ENCODE results near the gene NMT2.

- TF ChIP-seq CTCF (IDR thresholded peaks at IDR 0.05 in 2 of 3, conservative IDR thresholded peaks at IDR 0.05 in 1 of 3; ENCODE audit: control insufficient read depth in 2 of 3, extremely low read depth in 1 of 3, insufficient read depth in 1 of 3, low read depth in 3 of 3, low read length in 3 of 3) = no peak
- no peak for TF ChIP-seq FOXM1 (IDR thresholded peaks at IDR 0.05; ENCODE audit: low read depth, low read length)
- TF ChIP-seq SP1 (IDR thresholded peaks at IDR 0.05; ENCODE audit: low read depth, low read length) = no peak
- no peak for TF ChIP-seq POLR2A (IDR thresholded peaks at IDR 0.05; ENCODE audit: low read depth, low read length)
- no peak for TF ChIP-seq STAT3 (IDR thresholded peaks at IDR 0.05; ENCODE audit: low read depth, low read length)
- TF ChIP-seq IKZF2 (IDR thresholded peaks at IDR 0.05) = peak in 1 of 2 experiments; percentile 30; a peak in 1 of 4 replicates
- no peak for TF ChIP-seq ZZZ3 (IDR thresholded peaks at IDR 0.05; ENCODE audit: control insufficient read depth, insufficient read length, low read depth)
Observed at GRCh38 chr10:15163253-15163828, 5.2 kb downstream of the NMT2 start.

All from GM12878 (cell line).